ENCODE data around the gene CNR2.
A peak's percentile ranks its signal among the peaks of the same experiment; 100 is the strongest.
"Not testable (repeated sequence)": the region's sequence is repeated elsewhere in the genome, so short reads cannot be mapped to it uniquely, and the experiment has no call there.

Gene CNR2

DNA sequence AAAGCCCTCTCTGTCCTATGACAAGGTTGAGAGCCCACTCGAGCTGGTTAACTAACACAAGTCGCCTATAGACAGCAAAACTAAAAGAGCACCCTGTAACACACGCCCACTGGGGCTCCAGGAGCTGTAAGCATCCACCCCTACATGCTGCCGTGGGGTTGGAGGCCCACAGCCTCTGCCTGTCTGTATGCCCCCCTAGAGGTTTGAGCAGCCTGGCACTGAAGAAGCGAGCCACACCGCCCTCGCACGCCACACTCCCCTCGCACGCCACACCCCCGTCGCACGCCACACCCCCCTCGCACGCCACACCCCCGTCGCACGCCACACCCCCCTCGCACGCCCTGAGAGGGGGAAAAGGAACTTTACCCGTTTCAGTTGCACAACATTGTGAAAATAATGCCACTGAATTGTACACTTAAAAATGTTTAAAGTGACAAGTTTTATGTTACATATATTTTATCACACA is 74.7 kb downstream of the CNR2 start (continued):
- no peak for TF ChIP-seq PATZ1 (CRISPR knock-in tag; IDR thresholded peaks at IDR 0.05; ENCODE audit: borderline replicate concordance)
- no peak for TF ChIP-seq TCF4 (CRISPR knock-in tag; IDR thresholded peaks at IDR 0.05; ENCODE audit: borderline replicate concordance)

GRCh38 chr1:23837908-23838307 is 75.3 kb downstream of the CNR2 start:
- no peak for TF ChIP-seq TSHZ2 (CRISPR knock-in tag; IDR thresholded peaks at IDR 0.05)
- no peak for TF ChIP-seq ZNF8 (CRISPR knock-in tag; IDR thresholded peaks at IDR 0.05)
- no peak for TF ChIP-seq TCF4 (CRISPR knock-in tag; IDR thresholded peaks at IDR 0.05; ENCODE audit: borderline replicate concordance)
- TF ChIP-seq PPARA (CRISPR knock-in tag; IDR thresholded peaks at IDR 0.05; ENCODE audit: borderline replicate concordance) = no peak
- no peak for TF ChIP-seq CSDC2 (CRISPR knock-in tag; IDR thresholded peaks at IDR 0.05)
- TF ChIP-seq ESRRG (CRISPR knock-in tag; IDR thresholded peaks at IDR 0.05) = no peak
- TF ChIP-seq PATZ1 (CRISPR knock-in tag; IDR thresholded peaks at IDR 0.05; ENCODE audit: borderline replicate concordance) = no peak
- TF ChIP-seq ZC3H10 (CRISPR knock-in tag; IDR thresholded peaks at IDR 0.05) = no peak
- TF ChIP-seq SNAI2 (CRISPR knock-in tag; IDR thresholded peaks at IDR 0.05) = no peak
- no peak for TF ChIP-seq OSR1 (CRISPR knock-in tag; IDR thresholded peaks at IDR 0.05)
- TF ChIP-seq TOX (CRISPR knock-in tag; IDR thresholded peaks at IDR 0.05; ENCODE audit: borderline replicate concordance) = no peak
- TF ChIP-seq RARB (CRISPR knock-in tag; IDR thresholded peaks at IDR 0.05) = no peak
- TF ChIP-seq GLIS3 (CRISPR knock-in tag; IDR thresholded peaks at IDR 0.05) = no peak
- ATAC-seq = peak; percentile 10; the same call in 2 of the 3 replicates

GRCh38 chr1:23836037-23836436 is 77.1 kb downstream of the CNR2 start:
- TF ChIP-seq, protein P1, sequence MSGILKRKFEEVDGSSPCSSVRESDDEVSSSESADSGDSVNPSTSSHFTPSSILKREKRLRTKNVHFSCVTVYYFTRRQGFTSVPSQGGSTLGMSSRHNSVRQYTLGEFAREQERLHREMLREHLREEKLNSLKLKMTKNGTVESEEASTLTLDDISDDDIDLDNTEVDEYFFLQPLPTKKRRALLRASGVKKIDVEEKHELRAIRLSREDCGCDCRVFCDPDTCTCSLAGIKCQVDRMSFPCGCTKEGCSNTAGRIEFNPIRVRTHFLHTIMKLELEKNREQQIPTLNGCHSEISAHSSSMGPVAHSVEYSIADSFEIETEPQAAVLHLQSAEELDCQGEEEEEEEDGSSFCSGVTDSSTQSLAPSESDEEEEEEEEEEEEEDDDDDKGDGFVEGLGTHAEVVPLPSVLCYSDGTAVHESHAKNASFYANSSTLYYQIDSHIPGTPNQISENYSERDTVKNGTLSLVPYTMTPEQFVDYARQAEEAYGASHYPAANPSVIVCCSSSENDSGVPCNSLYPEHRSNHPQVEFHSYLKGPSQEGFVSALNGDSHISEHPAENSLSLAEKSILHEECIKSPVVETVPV (CRISPR knock-in tag; IDR thresholded peaks at IDR 0.05) = no peak
- no peak for TF ChIP-seq POU6F1 (CRISPR knock-in tag; IDR thresholded peaks at IDR 0.05; ENCODE audit: borderline replicate concordance, low read depth)
- TF ChIP-seq ARNTL (CRISPR knock-in tag; IDR thresholded peaks at IDR 0.05; ENCODE audit: borderline replicate concordance, low read depth) = no peak
- no peak for TF ChIP-seq RARB (CRISPR knock-in tag; IDR thresholded peaks at IDR 0.05)
- TF ChIP-seq BACH2 (CRISPR knock-in tag; IDR thresholded peaks at IDR 0.05; ENCODE audit: borderline replicate concordance) = no peak
- TF ChIP-seq ZFP3 (CRISPR knock-in tag; IDR thresholded peaks at IDR 0.05) = no peak
- no peak for TF ChIP-seq TCF4 (CRISPR knock-in tag; IDR thresholded peaks at IDR 0.05; ENCODE audit: borderline replicate concordance)
- TF ChIP-seq TOX (CRISPR knock-in tag; IDR thresholded peaks at IDR 0.05; ENCODE audit: borderline replicate concordance) = no peak
- TF ChIP-seq SNAI2 (CRISPR knock-in tag; IDR thresholded peaks at IDR 0.05) = no peak
- TF ChIP-seq ISL1 (CRISPR knock-in tag; IDR thresholded peaks at IDR 0.05) = no peak
- no peak for TF ChIP-seq GLIS3 (CRISPR knock-in tag; IDR thresholded peaks at IDR 0.05)
- TF ChIP-seq PPARA (CRISPR knock-in tag; IDR thresholded peaks at IDR 0.05; ENCODE audit: borderline replicate concordance) = no peak
- TF ChIP-seq ZNF70 (CRISPR knock-in tag; IDR thresholded peaks at IDR 0.05) = no peak
- TF ChIP-seq CREB5 (CRISPR knock-in tag; IDR thresholded peaks at IDR 0.05; ENCODE audit: low read depth) = no peak
- no peak for TF ChIP-seq PATZ1 (CRISPR knock-in tag; IDR thresholded peaks at IDR 0.05; ENCODE audit: borderline replicate concordance)
- ATAC-seq = no peak

GRCh38 chr1:23834156-23834555 is 79.0 kb downstream of the CNR2 start:
- not testable (repeated sequence) for ATAC-seq

Measured in SK-N-SH treated with all-trans-retinoic acid at 6 μM for 48 hours (cell line).